DOHH2 (cell line): ENCODE results near the gene TBCE.

Experiments used
- H3F3A ChIP-seq: fragments of 200-600 bp; sonication (generic), shearing (Covaris generic); 2 replicates; pipeline ENCODE4 v1.6.0; 2016; ENCODE audit warnings: antibody characterized with exemption, mild to moderate bottlenecking; ENCODE audit not compliant: control insufficient read depth, insufficient read depth
- H3K27ac ChIP-seq: fragments of 200-600 bp; sonication (generic); 2 replicates; pipeline ENCODE4 v1.5.1; 2014; ENCODE audit warnings: low read depth, mild to moderate bottlenecking, low read length, moderate library complexity
- H3K27me3 ChIP-seq: fragments of 200-600 bp; sonication (generic); 2 replicates; pipeline ENCODE4 v1.6.1; 2014; ENCODE audit warnings: mild to moderate bottlenecking, low read length, mixed read lengths; ENCODE audit not compliant: control insufficient read depth
- H3K36me3 ChIP-seq: fragments of 200-600 bp; sonication (generic); 2 replicates; pipeline ENCODE4 v1.6.1; 2014; ENCODE audit warnings: mild to moderate bottlenecking, low read length, moderate library complexity, mixed read lengths; ENCODE audit not compliant: control insufficient read depth
- H3K4me1 ChIP-seq: fragments of 200-600 bp; sonication (generic); 2 replicates; pipeline ENCODE4 v1.6.1; 2014; ENCODE audit warnings: mild to moderate bottlenecking, low read length, mixed read lengths; ENCODE audit not compliant: control insufficient read depth
- H3K4me2 ChIP-seq: fragments of 200-600 bp; sonication (generic); 2 replicates; pipeline ENCODE4 v1.6.0; 2014; ENCODE audit warnings: mild to moderate bottlenecking, low read length, moderate library complexity
- H3K4me3 ChIP-seq: fragments of 200-600 bp; sonication (generic); 2 replicates; pipeline ENCODE4 v1.5.1; 2014; ENCODE audit warnings: mild to moderate bottlenecking, low read length, mixed read lengths
- H3K79me2 ChIP-seq: fragments of 200-600 bp; sonication (generic); 2 replicates; pipeline ENCODE4 v1.6.1; 2014; ENCODE audit warnings: mild to moderate bottlenecking, low read length, mixed read lengths; ENCODE audit not compliant: control insufficient read depth
- H3K9me2 ChIP-seq: fragments of 200-600 bp; sonication (generic); replicated peaks from 2 replicates; pipeline ENCODE4 v1.6.1; 2014; ENCODE audit warnings: mild to moderate bottlenecking, low read length, mixed read lengths; ENCODE audit not compliant: control insufficient read depth
- H3K9me3 ChIP-seq: fragments of 200-600 bp; sonication (generic); 2 replicates; pipeline ENCODE4 v1.6.1; 2014; ENCODE audit warnings: antibody characterized with exemption, low read length, mixed read lengths; ENCODE audit not compliant: control insufficient read depth, insufficient read depth
- H4K20me1 ChIP-seq: fragments of 200-600 bp; sonication (generic); 2 replicates; pipeline ENCODE4 v1.6.0; 2014; ENCODE audit warnings: low read depth, mild to moderate bottlenecking, antibody characterized with exemption, low read length, moderate library complexity; ENCODE audit not compliant: control insufficient read depth, insufficient read depth
- CTCF ChIP-seq: fragments of 200-600 bp; sonication (generic); IDR thresholded peaks from one replicate; pipeline ENCODE4 v1.5.1; 2014; ENCODE audit warnings: antibody characterized with exemption, mild to moderate bottlenecking, low read depth, low read length; ENCODE audit not compliant: poor library complexity, severe bottlenecking
- EZH2phosphoT487 ChIP-seq: fragments of 200-600 bp; sonication (generic); IDR thresholded peaks from 2 replicates; pipeline ENCODE4 v1.6.1; 2017; ENCODE audit warnings: borderline replicate concordance, mild to moderate bottlenecking, antibody characterized with exemption, low read length, moderate library complexity, mixed read lengths

TBCE gene

DNA sequence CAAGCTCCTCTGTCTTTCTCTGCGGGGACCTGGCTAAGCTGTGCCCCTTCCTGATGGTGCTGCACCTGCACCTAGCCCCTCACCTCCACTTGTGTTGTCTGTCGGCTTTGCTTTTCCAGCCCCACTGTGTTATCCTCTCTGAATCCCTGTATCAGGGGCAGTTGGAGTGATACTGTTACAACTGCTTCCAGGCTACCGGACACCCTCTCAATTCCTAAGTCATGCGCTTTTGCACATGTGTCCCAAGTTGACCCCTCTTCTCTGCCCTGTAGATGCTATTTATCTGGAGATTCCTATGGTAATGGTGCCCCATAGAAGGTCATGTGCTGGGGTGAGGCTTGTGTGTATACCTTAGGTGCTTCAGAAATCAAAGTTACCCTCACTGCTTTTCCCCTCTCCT lies 58.9 kb downstream of the TBCE start:
- Histone ChIP-seq H3F3A (no peaks in the 10 kb centered on the region), H3K36me3 (no peaks in the 10 kb centered on the region; the same call in 1 of the 2 replicates), H3K79me2 (no peaks in the 10 kb centered on the region; the same call in 1 of the 2 replicates), H3K9me2 (no peaks in the 10 kb centered on the region), H3K4me1 (peaks cover 4% of the 10 kb centered on the region; the same call in 1 of the 2 replicates), H3K4me3 (no peak overlapping the region), H4K20me1 (no peaks in the 10 kb centered on the region), H3K4me2 (no peak overlapping the region), H3K27me3 (no peaks in the 10 kb centered on the region), H3K9me3 (no peaks in the 10 kb centered on the region), H3K27ac (no peak overlapping the region)
- TF ChIP-seq CTCF (no peak), EZH2phosphoT487 (no peak)

DNA sequence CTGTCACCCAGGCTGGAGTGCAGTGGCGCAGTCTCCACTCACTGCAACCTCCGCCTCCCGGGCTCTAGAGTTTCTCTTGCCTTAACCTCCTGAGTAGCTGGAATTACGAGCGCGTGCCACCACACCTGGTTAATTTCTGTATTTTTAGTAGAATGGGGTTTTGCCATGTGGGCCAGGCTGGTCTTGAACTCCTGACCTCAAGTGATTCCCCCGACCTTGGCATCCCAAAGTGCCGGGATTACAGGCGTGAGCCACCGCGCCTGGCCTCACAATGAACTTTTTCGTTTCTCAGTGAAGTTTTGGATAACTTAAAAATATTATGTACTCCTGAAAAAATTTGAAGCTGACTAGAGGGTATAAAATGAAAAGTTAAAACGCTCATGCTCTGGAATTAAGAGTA lies 59.5 kb downstream of the TBCE start:
- H4K20me1 ChIP-seq: no peaks in the 10 kb centered on the region
- H3K9me2 ChIP-seq: no peaks in the 10 kb centered on the region
- H3K27me3 ChIP-seq: no peaks in the 10 kb centered on the region
- no peaks in the 10 kb centered on the region for H3K9me3 ChIP-seq
- H3K4me3 ChIP-seq: no peak overlapping the region
- H3F3A ChIP-seq: no peaks in the 10 kb centered on the region
- H3K4me2 ChIP-seq: no peak overlapping the region
- H3K4me1 ChIP-seq: peaks cover 4% of the 10 kb centered on the region; the same call in 1 of the 2 replicates
- no peak overlapping the region for H3K27ac ChIP-seq
- TF ChIP-seq CTCF: no peak
- TF ChIP-seq EZH2phosphoT487: no peak
- H3K36me3 ChIP-seq: no peaks in the 10 kb centered on the region; the same call in 1 of the 2 replicates
- H3K79me2 ChIP-seq: no peaks in the 10 kb centered on the region; the same call in 1 of the 2 replicates

- Histone ChIP-seq H3K4me1 (peaks cover 4% of the 10 kb centered on the region; the same call in 1 of the 2 replicates), H3K27me3 (no peaks in the 10 kb centered on the region), H3K27ac (no peak overlapping the region), H3K9me3 (no peaks in the 10 kb centered on the region), H3K36me3 (no peaks in the 10 kb centered on the region; the same call in 1 of the 2 replicates), H4K20me1 (no peaks in the 10 kb centered on the region), H3F3A (no peaks in the 10 kb centered on the region), H3K4me3 (no peak overlapping the region), H3K9me2 (no peaks in the 10 kb centered on the region), H3K79me2 (no peaks in the 10 kb centered on the region; the same call in 1 of the 2 replicates), H3K4me2 (no peak overlapping the region)
- TF ChIP-seq EZH2phosphoT487: no peak
- no peak for TF ChIP-seq CTCF
Observed at GRCh38 chr1:235427447-235427846, 60.2 kb downstream of the TBCE start.
